Measurements from ENCODE around the gene PAPSS1. TPM values are rescaled to one million over a fixed set of nuclear protein-coding genes. Genes with fewer than 3 reads are reported as not detected.
A peak's percentile ranks its signal among the peaks of the same experiment; 100 is the strongest.

The PAPSS1 gene
- total RNA-seq, 3 donors from 2014 or later (not counting 1 experiment from before 2014, with no cell fraction given) = 10.2 to 21.3 (median 12.9) TPM

DNA sequence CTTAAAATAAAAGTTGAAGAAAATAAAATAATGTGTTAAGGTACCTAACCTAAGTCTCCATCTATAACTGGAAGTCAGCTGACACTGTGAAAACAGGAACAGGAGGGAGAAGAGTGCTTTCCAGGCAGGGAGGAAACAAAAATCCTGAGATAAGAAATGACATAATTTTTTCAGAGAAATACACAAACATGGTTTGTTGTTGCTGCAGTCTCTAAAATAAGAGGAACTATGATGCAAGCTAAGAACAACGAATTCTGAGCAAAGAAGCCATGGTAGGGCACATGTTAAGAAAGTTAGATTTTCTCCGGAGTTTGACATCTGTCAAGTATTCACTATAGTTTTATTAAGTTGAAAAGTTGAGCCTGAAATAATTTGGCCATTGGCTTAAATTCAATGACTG lies 26.9 kb downstream of the PAPSS1 start:
- TF ChIP-seq, protein P1, sequence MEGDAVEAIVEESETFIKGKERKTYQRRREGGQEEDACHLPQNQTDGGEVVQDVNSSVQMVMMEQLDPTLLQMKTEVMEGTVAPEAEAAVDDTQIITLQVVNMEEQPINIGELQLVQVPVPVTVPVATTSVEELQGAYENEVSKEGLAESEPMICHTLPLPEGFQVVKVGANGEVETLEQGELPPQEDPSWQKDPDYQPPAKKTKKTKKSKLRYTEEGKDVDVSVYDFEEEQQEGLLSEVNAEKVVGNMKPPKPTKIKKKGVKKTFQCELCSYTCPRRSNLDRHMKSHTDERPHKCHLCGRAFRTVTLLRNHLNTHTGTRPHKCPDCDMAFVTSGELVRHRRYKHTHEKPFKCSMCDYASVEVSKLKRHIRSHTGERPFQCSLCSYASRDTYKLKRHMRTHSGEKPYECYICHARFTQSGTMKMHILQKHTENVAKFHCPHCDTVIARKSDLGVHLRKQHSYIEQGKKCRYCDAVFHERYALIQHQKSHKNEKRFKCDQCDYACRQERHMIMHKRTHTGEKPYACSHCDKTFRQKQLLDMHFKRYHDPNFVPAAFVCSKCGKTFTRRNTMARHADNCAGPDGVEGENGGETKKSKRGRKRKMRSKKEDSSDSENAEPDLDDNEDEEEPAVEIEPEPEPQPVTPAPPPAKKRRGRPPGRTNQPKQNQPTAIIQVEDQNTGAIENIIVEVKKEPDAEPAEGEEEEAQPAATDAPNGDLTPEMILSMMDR (IDR thresholded peaks at IDR 0.05) = no peak
- Mint-ChIP-seq H3K36me3 (no peaks in the 10 kb centered on the region), H3K4me1 (peaks cover 3 to 6% of the 10 kb centered on the region in 2 donors), H3K27me3 (ENCODE audit: low read depth in 2 of 2) (no peaks in the 10 kb centered on the region), H3K4me3 (no peak overlapping the region), H3K27ac (no peak overlapping the region), H3K9me3 (no peaks in the 10 kb centered on the region)
- 36% methylated on average over 2 of the region's 2 CpGs for WGBS (ENCODE audit: insufficient coverage)
- Histone ChIP-seq H3K27ac (ENCODE audit: low read length) (no peak overlapping the region), H3K36me3 (ENCODE audit: control insufficient read depth, insufficient read depth, low read length) (peaks cover 2% of the 10 kb centered on the region), H3K9me3 (ENCODE audit: control insufficient read depth, insufficient read depth, low read length) (no peaks in the 10 kb centered on the region), H3K27me3 (ENCODE audit: control insufficient read depth, insufficient read depth, low read length) (no peaks in the 10 kb centered on the region), H3K4me1 (ENCODE audit: control insufficient read depth, insufficient read depth, low read length) (no peaks in the 10 kb centered on the region), H3K4me3 (ENCODE audit: low read length) (no peak overlapping the region)
- intact Hi-C loops (cut with micrococcal nuclease) = no loop called here
- ATAC-seq (peak in 1 of 3 donors; percentile 32), DNase-seq (no peak)

- H3K27ac Mint-ChIP-seq = no peak overlapping the region
- intact Hi-C loops (cut with micrococcal nuclease) = no loop called here
- TF ChIP-seq, protein P1 (IDR thresholded peaks at IDR 0.05) = no peak
- H3K27me3 Mint-ChIP-seq (ENCODE audit: low read depth in 2 of 2) = no peaks in the 10 kb centered on the region
- H3K4me1 ChIP-seq (ENCODE audit: control insufficient read depth, insufficient read depth, low read length) = no peaks in the 10 kb centered on the region
- no peak overlapping the region for H3K4me3 Mint-ChIP-seq
- WGBS (ENCODE audit: insufficient coverage) = 67% methylated on average over 1 of the region's 3 CpGs
- peaks cover 3 to 6% of the 10 kb centered on the region in 2 donors for H3K4me1 Mint-ChIP-seq
- DNase-seq = peak in 1 of 2 donors; percentile 5
- H3K36me3 Mint-ChIP-seq = no peaks in the 10 kb centered on the region
- no peaks in the 10 kb centered on the region for H3K9me3 ChIP-seq (ENCODE audit: control insufficient read depth, insufficient read depth, low read length)
- no peak for ATAC-seq
- H3K36me3 ChIP-seq (ENCODE audit: control insufficient read depth, insufficient read depth, low read length) = peaks cover 2% of the 10 kb centered on the region
- no peaks in the 10 kb centered on the region for H3K9me3 Mint-ChIP-seq
- no peak overlapping the region for H3K27ac ChIP-seq (ENCODE audit: low read length)
- H3K4me3 ChIP-seq (ENCODE audit: low read length) = no peak overlapping the region
- no peaks in the 10 kb centered on the region for H3K27me3 ChIP-seq (ENCODE audit: control insufficient read depth, insufficient read depth, low read length)
Observed at GRCh38 chr4:107692202-107692601, 27.8 kb downstream of the PAPSS1 start.

DNA sequence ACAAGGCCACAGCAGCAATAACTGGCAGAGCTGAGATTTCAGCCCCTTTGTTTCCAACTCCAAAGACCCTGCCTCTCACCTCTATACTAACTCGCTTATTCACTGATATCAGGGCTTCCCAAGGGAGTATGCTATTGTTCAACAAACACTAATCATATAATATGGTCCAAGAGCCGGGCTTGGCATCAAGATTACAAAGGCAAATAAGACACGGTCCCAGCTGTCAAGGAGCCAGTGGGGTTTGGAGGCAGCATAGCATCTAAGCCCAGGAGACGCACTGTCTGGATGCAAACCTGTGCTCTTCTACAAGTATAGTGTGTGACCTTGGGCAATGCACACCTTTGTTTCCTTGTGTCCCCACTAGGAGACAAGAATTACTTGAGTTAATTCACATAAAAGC lies 28.7 kb downstream of the PAPSS1 start:
- intact Hi-C loops (cut with micrococcal nuclease) = no loop called here
- no peaks in the 10 kb centered on the region for H3K27me3 Mint-ChIP-seq (ENCODE audit: low read depth in 2 of 2)
- TF ChIP-seq, protein P1 (IDR thresholded peaks at IDR 0.05) = no peak
- no peak overlapping the region for H3K27ac ChIP-seq (ENCODE audit: low read length)
- DNase-seq (no peak), ATAC-seq (no peak)
- H3K36me3 Mint-ChIP-seq = no peaks in the 10 kb centered on the region
- H3K9me3 ChIP-seq (ENCODE audit: control insufficient read depth, insufficient read depth, low read length) = no peaks in the 10 kb centered on the region
- H3K9me3 Mint-ChIP-seq = no peaks in the 10 kb centered on the region
- peaks cover 5% of the 10 kb centered on the region for H3K36me3 ChIP-seq (ENCODE audit: control insufficient read depth, insufficient read depth, low read length)
- no peak overlapping the region for H3K27ac Mint-ChIP-seq
- H3K4me3 Mint-ChIP-seq = no peak overlapping the region
- no peaks in the 10 kb centered on the region for H3K4me1 ChIP-seq (ENCODE audit: control insufficient read depth, insufficient read depth, low read length)
- no peaks in the 10 kb centered on the region for H3K27me3 ChIP-seq (ENCODE audit: control insufficient read depth, insufficient read depth, low read length)
- WGBS (ENCODE audit: insufficient coverage) = 98% methylated on average over 4 of the region's 4 CpGs
- peaks cover 3 to 6% of the 10 kb centered on the region in 2 donors for H3K4me1 Mint-ChIP-seq
- no peak overlapping the region for H3K4me3 ChIP-seq (ENCODE audit: low read length)

GRCh38 chr4:107689912-107690587 lies 30.0 kb downstream of the PAPSS1 start:
- H3K9me3 Mint-ChIP-seq = no peaks in the 10 kb centered on the region
- WGBS (ENCODE audit: insufficient coverage) = 97% methylated on average over 2 of the region's 2 CpGs
- intact Hi-C loops (cut with micrococcal nuclease) = no loop called here
- Histone ChIP-seq H3K4me3 (ENCODE audit: low read length) (no peak overlapping the region), H3K4me1 (ENCODE audit: control insufficient read depth, insufficient read depth, low read length) (no peaks in the 10 kb centered on the region), H3K27me3 (ENCODE audit: control insufficient read depth, insufficient read depth, low read length) (no peaks in the 10 kb centered on the region), H3K36me3 (ENCODE audit: control insufficient read depth, insufficient read depth, low read length) (peaks cover 11% of the 10 kb centered on the region), H3K9me3 (ENCODE audit: control insufficient read depth, insufficient read depth, low read length) (no peaks in the 10 kb centered on the region), H3K27ac (ENCODE audit: low read length) (no peak overlapping the region)
- no peak overlapping the region for H3K27ac Mint-ChIP-seq
- H3K4me1 Mint-ChIP-seq = peaks cover 0 to 6% of the 10 kb centered on the region in 2 donors
- H3K36me3 Mint-ChIP-seq = no peaks in the 10 kb centered on the region
- H3K27me3 Mint-ChIP-seq (ENCODE audit: low read depth in 2 of 2) = no peaks in the 10 kb centered on the region
- no peak for DNase-seq
- TF ChIP-seq, protein P1 (IDR thresholded peaks at IDR 0.05) = no peak
- ATAC-seq = no peak
- H3K4me3 Mint-ChIP-seq = no peak overlapping the region
